ENCODE measurements around the gene HIBCH. TPM values are rescaled to one million over a fixed set of nuclear protein-coding genes. Genes with fewer than 3 reads are reported as not detected.

Gene HIBCH
- total and polyA plus RNA-seq, 2 of the 13 experiments (the other 11 are each of a cell fraction or from before 2014, with no cell fraction given) = 18.8 to 49.5 TPM

DNA sequence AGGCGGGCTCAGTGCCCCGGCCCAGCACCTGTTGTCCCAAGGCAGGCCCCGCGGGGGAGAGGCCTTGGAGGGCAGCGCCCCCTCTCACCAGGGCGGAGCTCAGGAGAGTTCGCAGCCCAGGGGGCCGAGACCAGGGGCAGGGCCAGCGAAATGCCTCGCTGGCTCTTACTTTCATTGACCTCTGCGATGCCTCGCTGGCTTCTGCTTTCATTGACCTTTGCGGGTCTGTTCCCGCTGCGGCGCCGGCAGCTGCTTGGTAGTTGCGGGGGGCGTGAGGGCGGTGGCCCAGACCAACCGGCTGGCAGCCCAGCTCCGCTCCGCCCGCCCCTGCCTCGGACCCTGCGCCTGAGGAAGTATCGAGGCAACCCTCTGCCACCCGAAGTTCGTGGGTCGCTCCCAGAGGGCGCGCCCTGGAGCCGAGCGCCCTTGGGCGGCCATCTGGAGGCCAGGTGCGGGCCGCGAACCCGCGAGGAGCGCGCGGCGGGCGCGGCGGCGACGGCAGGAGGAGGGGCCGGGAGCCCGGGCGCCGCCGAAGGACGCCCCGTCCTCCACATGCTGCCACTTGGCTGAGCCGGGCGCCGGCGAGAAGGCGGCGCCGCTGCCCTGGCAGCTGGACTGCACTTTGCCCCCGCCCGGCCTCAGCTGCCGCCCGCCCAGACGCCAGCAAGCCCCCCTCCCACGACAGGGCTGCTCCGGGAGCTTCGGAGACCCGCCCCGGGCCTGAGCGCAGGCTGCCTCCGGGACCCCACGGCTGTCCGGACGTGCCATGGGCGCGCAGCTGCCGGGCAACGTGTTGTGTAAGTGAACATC lies 139.1 kb downstream of the HIBCH start (continued):
- TF ChIP-seq ZNF317 (CRISPR knock-in tag; IDR thresholded peaks at IDR 0.05) (peak; percentile 16; the same call in 1 of the 2 replicates), ZSCAN25 (CRISPR knock-in tag; IDR thresholded peaks at IDR 0.05) (no peak), KDM6A (CRISPR knock-in tag; IDR thresholded peaks at IDR 0.05; ENCODE audit: low read depth) (no peak), THYN1 (CRISPR knock-in tag; IDR thresholded peaks at IDR 0.05; ENCODE audit: borderline replicate concordance, low read depth) (no peak), MTF2 (CRISPR knock-in tag; IDR thresholded peaks at IDR 0.05; ENCODE audit: borderline replicate concordance) (peak; percentile 80; the same call in 1 of the 2 replicates), ZNF225 (CRISPR knock-in tag; IDR thresholded peaks at IDR 0.05) (peak; percentile 83), GATAD2A (CRISPR knock-in tag; IDR thresholded peaks at IDR 0.05) (peak; percentile 58), ZNF441 (CRISPR knock-in tag; IDR thresholded peaks at IDR 0.05; ENCODE audit: borderline replicate concordance) (peak; percentile 93), ZNF878 (CRISPR knock-in tag; IDR thresholded peaks at IDR 0.05) (no peak), TRIM24 (CRISPR knock-in tag; IDR thresholded peaks at IDR 0.05) (no peak), PLRG1 (conservative IDR thresholded peaks at IDR 0.05) (no peak), ZNF382 (CRISPR knock-in tag; IDR thresholded peaks at IDR 0.05; ENCODE audit: borderline replicate concordance) (no peak), TEAD2 (CRISPR knock-in tag; IDR thresholded peaks at IDR 0.05) (0 out of 2 replicates have a peak, but pooled peaks have one; percentile 55), ZNF337 (CRISPR knock-in tag; IDR thresholded peaks at IDR 0.05; ENCODE audit: borderline replicate concordance, low read depth) (no peak), ZMYM4 (CRISPR knock-in tag; IDR thresholded peaks at IDR 0.05) (peak; percentile 88)
- TF ChIP-seq, protein P1, sequence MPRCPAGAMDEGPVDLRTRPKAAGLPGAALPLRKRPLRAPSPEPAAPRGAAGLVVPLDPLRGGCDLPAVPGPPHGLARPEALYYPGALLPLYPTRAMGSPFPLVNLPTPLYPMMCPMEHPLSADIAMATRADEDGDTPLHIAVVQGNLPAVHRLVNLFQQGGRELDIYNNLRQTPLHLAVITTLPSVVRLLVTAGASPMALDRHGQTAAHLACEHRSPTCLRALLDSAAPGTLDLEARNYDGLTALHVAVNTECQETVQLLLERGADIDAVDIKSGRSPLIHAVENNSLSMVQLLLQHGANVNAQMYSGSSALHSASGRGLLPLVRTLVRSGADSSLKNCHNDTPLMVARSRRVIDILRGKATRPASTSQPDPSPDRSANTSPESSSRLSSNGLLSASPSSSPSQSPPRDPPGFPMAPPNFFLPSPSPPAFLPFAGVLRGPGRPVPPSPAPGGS (CRISPR knock-in tag; IDR thresholded peaks at IDR 0.05) = peak; percentile 27; the same call in 1 of the 2 replicates
- TF ChIP-seq, protein P2, sequence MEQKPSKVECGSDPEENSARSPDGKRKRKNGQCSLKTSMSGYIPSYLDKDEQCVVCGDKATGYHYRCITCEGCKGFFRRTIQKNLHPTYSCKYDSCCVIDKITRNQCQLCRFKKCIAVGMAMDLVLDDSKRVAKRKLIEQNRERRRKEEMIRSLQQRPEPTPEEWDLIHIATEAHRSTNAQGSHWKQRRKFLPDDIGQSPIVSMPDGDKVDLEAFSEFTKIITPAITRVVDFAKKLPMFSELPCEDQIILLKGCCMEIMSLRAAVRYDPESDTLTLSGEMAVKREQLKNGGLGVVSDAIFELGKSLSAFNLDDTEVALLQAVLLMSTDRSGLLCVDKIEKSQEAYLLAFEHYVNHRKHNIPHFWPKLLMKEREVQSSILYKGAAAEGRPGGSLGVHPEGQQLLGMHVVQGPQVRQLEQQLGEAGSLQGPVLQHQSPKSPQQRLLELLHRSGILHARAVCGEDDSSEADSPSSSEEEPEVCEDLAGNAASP (CRISPR knock-in tag; IDR thresholded peaks at IDR 0.05; ENCODE audit: borderline replicate concordance) = no peak; the same call in 1 of the 2 replicates
- TF ChIP-seq, protein P3, sequence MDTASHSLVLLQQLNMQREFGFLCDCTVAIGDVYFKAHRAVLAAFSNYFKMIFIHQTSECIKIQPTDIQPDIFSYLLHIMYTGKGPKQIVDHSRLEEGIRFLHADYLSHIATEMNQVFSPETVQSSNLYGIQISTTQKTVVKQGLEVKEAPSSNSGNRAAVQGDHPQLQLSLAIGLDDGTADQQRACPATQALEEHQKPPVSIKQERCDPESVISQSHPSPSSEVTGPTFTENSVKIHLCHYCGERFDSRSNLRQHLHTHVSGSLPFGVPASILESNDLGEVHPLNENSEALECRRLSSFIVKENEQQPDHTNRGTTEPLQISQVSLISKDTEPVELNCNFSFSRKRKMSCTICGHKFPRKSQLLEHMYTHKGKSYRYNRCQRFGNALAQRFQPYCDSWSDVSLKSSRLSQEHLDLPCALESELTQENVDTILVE (CRISPR knock-in tag; IDR thresholded peaks at IDR 0.05) = no peak
- TF ChIP-seq, protein P4, sequence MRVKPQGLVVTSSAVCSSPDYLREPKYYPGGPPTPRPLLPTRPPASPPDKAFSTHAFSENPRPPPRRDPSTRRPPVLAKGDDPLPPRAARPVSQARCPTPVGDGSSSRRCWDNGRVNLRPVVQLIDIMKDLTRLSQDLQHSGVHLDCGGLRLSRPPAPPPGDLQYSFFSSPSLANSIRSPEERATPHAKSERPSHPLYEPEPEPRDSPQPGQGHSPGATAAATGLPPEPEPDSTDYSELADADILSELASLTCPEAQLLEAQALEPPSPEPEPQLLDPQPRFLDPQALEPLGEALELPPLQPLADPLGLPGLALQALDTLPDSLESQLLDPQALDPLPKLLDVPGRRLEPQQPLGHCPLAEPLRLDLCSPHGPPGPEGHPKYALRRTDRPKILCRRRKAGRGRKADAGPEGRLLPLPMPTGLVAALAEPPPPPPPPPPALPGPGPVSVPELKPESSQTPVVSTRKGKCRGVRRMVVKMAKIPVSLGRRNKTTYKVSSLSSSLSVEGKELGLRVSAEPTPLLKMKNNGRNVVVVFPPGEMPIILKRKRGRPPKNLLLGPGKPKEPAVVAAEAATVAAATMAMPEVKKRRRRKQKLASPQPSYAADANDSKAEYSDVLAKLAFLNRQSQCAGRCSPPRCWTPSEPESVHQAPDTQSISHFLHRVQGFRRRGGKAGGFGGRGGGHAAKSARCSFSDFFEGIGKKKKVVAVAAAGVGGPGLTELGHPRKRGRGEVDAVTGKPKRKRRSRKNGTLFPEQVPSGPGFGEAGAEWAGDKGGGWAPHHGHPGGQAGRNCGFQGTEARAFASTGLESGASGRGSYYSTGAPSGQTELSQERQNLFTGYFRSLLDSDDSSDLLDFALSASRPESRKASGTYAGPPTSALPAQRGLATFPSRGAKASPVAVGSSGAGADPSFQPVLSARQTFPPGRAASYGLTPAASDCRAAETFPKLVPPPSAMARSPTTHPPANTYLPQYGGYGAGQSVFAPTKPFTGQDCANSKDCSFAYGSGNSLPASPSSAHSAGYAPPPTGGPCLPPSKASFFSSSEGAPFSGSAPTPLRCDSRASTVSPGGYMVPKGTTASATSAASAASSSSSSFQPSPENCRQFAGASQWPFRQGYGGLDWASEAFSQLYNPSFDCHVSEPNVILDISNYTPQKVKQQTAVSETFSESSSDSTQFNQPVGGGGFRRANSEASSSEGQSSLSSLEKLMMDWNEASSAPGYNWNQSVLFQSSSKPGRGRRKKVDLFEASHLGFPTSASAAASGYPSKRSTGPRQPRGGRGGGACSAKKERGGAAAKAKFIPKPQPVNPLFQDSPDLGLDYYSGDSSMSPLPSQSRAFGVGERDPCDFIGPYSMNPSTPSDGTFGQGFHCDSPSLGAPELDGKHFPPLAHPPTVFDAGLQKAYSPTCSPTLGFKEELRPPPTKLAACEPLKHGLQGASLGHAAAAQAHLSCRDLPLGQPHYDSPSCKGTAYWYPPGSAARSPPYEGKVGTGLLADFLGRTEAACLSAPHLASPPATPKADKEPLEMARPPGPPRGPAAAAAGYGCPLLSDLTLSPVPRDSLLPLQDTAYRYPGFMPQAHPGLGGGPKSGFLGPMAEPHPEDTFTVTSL (CRISPR knock-in tag; IDR thresholded peaks at IDR 0.05; ENCODE audit: borderline replicate concordance) = no peak
